GM23338 (cell line): ENCODE measurements around the gene FNDC3A.

Experiments
- EZH2 ChIP-seq: fragments of 200-600 bp; sonication (generic); IDR thresholded peaks from one replicate; pipeline ENCODE4 v1.8.0; 2017; ENCODE audit warnings: antibody characterized with exemption, mild to moderate bottlenecking, low read depth; ENCODE audit not compliant: unreplicated experiment
- POLR2AphosphoS5 ChIP-seq: IDR thresholded peaks from 2 replicates; pipeline ENCODE4 v1.6.1; 2016; ENCODE audit warnings: antibody characterized with exemption, low read depth

DNA sequence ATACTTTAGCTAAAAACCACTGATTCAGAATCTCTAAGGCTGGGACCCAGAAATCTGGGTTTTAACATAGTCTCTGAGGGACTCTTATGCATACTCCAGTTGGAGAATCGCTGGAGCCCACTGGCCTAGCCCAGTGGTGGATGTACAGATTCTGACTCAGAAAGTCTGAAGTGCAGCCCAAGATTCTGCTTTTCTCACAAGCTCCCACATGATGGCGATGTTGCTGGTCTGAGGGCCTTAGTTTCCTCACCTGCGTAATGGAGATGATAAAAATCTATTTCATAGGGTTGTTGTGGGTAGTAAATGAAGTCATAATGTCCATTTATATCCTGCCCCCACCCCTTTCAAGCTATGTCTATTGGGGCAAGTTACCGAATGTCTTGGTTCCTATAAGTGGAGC is 264.3 kb downstream of the FNDC3A start:
- no peak for TF ChIP-seq EZH2
- no peak for TF ChIP-seq POLR2AphosphoS5
